GM18526 (cell line): ENCODE data around the gene WDR5.

Experiments used
- POLR2A ChIP-seq: IDR thresholded peaks from 3 replicates; pipeline ENCODE4 v1.6.1; 2011; ENCODE audit not compliant: insufficient read length; ENCODE audit errors: extremely low read depth

WDR5 gene

DNA sequence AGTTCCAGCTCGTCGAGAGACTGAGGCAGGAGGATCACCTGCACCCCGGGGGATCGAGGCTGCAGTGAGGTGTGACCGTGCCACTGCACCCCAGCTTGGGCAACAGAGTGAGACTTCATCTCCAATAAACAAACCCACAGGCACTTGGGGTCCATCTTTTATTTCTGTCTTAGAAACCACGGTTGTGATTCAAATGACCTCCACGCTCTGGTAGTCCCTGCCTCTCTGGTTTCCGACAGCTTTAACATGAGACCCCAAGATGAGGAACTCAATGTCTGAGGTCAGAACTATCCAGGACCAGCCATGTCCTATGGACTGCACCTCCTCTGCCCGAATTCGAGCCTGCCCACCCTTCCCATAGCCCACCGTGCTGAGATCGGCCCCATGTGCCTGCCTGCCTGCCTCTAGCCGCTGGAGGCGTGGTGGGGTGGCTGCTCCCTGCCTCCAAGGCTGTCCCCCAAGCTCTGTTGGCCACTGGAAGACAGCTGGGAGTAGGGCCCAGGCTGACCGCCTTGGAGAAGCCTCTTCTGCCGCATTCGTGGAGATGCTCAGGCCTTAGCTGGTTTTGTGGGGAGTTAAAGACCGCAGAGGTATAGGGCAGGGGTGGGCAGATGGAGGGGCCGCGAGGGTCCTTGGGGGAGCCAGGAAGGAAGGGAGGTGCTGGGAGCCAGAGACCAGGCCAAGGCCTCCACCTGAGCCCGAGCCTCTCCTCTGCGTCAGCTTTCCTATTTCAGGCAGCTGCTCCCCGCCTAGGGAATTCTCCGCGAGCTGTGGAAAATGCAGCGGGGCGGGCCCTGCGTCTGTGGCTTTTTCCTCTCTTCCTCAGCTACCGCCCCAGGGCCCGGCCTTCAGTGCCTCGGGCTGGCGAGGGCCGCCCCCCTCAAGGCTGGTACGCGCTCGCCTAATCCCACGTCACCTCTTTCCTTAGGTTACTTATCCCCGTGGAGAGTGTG, 6.9 kb upstream of the WDR5 start:
- TF ChIP-seq POLR2A: no peak

GRCh38 chr9:134130503-134131375, 5.1 kb upstream of the WDR5 start:
- no peak for TF ChIP-seq POLR2A

DNA sequence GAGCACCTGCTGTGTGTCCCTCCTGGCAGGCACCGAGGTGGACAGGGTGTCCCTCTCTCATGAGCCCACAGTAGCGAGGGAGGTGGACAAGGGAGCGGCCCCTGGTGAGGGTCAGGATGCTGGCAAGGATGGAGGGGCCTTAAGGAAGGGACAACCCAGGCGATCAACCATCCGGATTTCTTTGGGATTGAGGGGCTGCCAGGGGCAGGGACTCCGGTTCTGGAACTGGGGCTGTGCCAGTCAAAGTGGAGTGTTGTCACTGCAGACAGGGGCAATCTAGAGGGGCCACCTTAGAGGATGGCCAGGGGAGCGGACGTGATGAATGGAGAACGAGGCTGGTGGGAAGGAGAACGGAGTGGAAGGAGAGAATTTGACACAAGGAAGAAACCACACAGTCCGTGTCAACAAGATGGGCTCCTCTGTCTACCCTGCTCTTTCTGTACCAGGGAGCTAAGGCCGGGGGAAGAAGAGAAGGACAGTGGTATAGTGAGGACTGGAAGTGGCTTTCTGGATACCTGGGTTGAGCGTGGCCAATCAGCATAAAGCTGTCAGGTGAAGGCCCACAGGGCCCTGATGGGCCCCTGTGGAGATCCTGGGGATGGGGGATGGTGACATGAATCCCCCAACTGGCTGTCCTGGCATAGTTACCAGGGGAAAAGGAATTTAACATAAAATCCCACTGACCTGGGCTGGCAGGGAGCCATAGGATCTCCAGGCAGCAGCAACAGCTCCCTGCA, 4.2 kb upstream of the WDR5 start:
- TF ChIP-seq POLR2A: no peak

- no peak for TF ChIP-seq POLR2A
These were observed 3.5 kb upstream of the WDR5 start for GRCh38 chr9:134132208-134132870.

GRCh38 chr9:134134949-134135342, 936 bp upstream of the WDR5 start:
- TF ChIP-seq POLR2A: no peak

DNA sequence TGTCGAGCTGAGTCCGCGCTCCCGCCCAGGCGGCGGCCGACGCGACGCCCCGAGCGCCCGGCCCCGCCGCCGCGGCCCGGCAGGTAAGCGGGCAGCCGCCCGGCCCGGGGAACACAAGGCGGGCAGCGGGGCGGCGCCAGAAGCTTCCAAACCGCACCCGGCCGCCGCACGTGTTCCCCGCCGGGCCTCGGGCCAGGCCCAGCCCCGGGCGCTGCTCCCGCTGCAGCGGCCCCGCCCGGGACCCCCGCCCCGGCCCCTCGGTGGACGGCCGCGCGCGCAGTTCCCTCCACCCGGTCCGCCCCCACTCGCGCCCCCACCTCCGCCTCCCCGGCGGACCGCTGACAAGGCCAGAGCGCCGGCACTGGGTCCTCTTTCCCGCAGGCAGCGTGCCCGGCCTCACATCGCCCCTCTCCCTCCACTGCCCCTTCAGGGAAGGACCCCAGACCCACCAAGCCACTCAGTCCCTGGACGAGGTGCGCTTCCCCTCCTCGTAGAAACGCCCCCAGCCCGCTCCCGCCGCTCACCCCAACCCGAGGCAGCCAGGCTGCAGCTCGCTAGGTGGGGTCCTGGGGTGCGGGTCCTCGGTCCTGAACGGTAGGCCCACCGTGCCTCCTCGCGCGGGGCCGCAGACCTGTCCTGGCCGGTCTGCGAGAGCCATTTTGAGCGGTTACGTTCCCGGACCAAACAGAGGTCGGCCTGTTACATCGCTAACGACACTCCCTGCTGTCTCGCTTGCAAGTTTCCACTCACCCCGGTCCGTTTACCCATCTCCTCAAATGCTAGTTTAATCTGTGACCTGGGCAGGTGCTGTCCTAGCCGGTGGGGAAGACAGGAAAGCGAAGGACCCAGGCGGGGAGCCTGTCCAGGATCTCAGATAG, 475 bp downstream of the WDR5 start:
- TF ChIP-seq POLR2A: no peak

DNA sequence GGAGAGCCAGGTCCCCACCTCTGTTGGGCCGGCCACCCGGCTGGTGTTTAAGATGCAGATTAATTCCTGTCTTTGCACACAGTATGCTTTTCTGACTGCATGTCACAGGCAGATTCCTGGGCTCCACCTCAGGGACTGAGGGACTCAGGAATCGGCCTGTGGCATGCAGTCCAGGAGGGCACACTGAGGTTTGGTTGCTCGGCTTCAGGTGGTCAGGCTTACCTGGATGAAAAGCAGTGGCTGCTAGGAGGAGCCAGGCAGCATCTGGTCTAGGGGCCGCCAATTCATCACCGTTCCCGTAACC, 1.1 kb downstream of the WDR5 start:
- TF ChIP-seq POLR2A: no peak

- TF ChIP-seq POLR2A: no peak
These were observed 2.4 kb downstream of the WDR5 start for GRCh38 chr9:134138292-134138691.

GRCh38 chr9:134139081-134139480, 3.2 kb downstream of the WDR5 start:
- TF ChIP-seq POLR2A: no peak

- no peak for TF ChIP-seq POLR2A
These were observed 6.0 kb downstream of the WDR5 start for GRCh38 chr9:134141906-134142305.

DNA sequence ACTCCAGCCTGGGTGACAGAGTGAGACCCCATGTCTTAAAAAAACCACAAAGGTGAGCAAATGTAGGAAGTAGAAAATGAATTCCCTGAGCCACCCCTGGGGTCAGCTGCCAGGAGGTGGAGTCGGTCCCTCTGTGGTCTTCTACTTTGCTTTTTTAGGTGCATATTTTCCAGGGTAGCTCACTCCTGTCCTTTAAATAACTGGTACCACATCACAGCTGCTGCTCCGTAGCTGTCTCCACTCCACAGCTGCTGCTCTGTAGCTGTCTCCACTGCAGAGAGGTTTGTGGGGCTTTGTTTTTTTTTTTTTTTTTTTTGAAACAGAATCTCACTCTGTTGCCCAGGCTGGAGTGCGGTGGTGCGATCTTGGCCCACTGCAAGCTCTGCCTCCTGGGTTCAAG, 8.9 kb downstream of the WDR5 start:
- TF ChIP-seq POLR2A: no peak

- TF ChIP-seq POLR2A: no peak
These were observed 9.4 kb downstream of the WDR5 start for GRCh38 chr9:134145262-134145661.

GRCh38 chr9:134146774-134147493, 11.1 kb downstream of the WDR5 start:
- TF ChIP-seq POLR2A: no peak
